Caco-2 (cell line): ENCODE data around the gene SAFB. TPM values are rescaled to one million over a fixed set of nuclear protein-coding genes. Genes with fewer than 3 reads are reported as not detected.

Source experiments
- BruUV-seq: library from RNA; stranded (reverse); fragments of 400-500 nt; replicated peaks from 2 replicates; lab custom pipeline; 2021; lab: Mats Ljungman, UMichigan
- CTCF ChIA-PET: fragments of 300-600 bp; sonication (Branson Sonifier 250); formaldehyde crosslinking; loops from one replicate; lab custom pipeline; 2022; ENCODE audit warnings: antibody characterized with exemption; lab: Charles Lee
- POLR2A ChIA-PET: fragments of 300-600 bp; sonication (Branson Sonifier 250); formaldehyde crosslinking; loops from one replicate; lab custom pipeline; 2022; ENCODE audit warnings: antibody characterized with exemption; lab: Charles Lee
- DNase-seq, 2 experiments: peaks; one replicate each; pipeline versions ENCODE4 v3.0.0 to v3.0.0-alpha.2; 2020 to 2022
- H3K27me3 ChIP-seq: replicated peaks from 2 replicates; pipeline ENCODE4 v1.6.0; 2011; ENCODE audit warnings: low read length; ENCODE audit not compliant: control insufficient read depth, insufficient read depth
- H3K36me3 ChIP-seq: 2 replicates; pipeline ENCODE4 v1.5.1; 2011; ENCODE audit warnings: low read length; ENCODE audit not compliant: control insufficient read depth, insufficient read depth
- H3K4me1 ChIP-seq: fragments of 250-450 bp; sonication (Bioruptor Pico); 2 replicates; pipeline ENCODE4 v1.5.1; 2020; ENCODE audit warnings: mild to moderate bottlenecking
- H3K4me3 ChIP-seq: 2 replicates; pipeline ENCODE4 v1.5.1; 2011; ENCODE audit warnings: low read depth, mild to moderate bottlenecking, control low read depth, low read length
- H3K9me3 ChIP-seq: fragments of 250-450 bp; sonication (Bioruptor Pico); 2 replicates; pipeline ENCODE4 v1.5.1; 2020; ENCODE audit warnings: mild to moderate bottlenecking, moderate library complexity
- H3K27ac Mint-ChIP-seq: one replicate; pipeline ENCODE4 v1.8.0; 2022; ENCODE audit warnings: mixed read lengths; ENCODE audit not compliant: unreplicated experiment
- H3K27me3 Mint-ChIP-seq: one replicate; pipeline ENCODE4 v1.8.0; 2022; ENCODE audit warnings: mixed read lengths; ENCODE audit not compliant: insufficient read depth, unreplicated experiment
- H3K36me3 Mint-ChIP-seq: one replicate; pipeline ENCODE4 v1.8.0; 2022; ENCODE audit warnings: mild to moderate bottlenecking, mixed read lengths; ENCODE audit not compliant: insufficient read depth, unreplicated experiment
- H3K4me1 Mint-ChIP-seq: one replicate; pipeline ENCODE4 v1.8.0; 2022; ENCODE audit warnings: low read depth, mixed read lengths; ENCODE audit not compliant: unreplicated experiment
- H3K4me3 Mint-ChIP-seq: one replicate; pipeline ENCODE4 v1.8.0; 2022; ENCODE audit warnings: mild to moderate bottlenecking, moderate library complexity, mixed read lengths; ENCODE audit not compliant: unreplicated experiment
- H3K9me3 Mint-ChIP-seq: one replicate; pipeline ENCODE4 v1.8.0; 2022; ENCODE audit warnings: mixed read lengths; ENCODE audit not compliant: unreplicated experiment
- intact Hi-C: fragments of 100-400 bp; cut with micrococcal nuclease; formaldehyde crosslinking; loops from one replicate; pipeline ENCODE4 v1.10.0; 2022; ENCODE audit not compliant: unreplicated experiment
- total RNA-seq: library from RNA; stranded (reverse); gene quantifications from 2 replicates; pipeline ENCODE4 v1.2.3, GENCODE V29; 2022
- TF ChIP-seq, protein P1 (sequence below), 2 experiments: fragments of 200-600 bp in 1 of 2; IDR thresholded peaks; 1 replicate in 1 of 2; 2 replicates in 1 of 2; pipeline versions ENCODE4 v1.5.1 to v1.8.0; 2011 to 2022; ENCODE audit warnings: antibody characterized with exemption in 1 of 2, control low read depth in 1 of 2, inconsistent platforms in 1 of 2, low read depth in 1 of 2, low read length in 1 of 2, mild to moderate bottlenecking in 1 of 2, moderate library complexity in 1 of 2; ENCODE audit not compliant: insufficient read depth in 1 of 2, severe bottlenecking in 1 of 2, unreplicated experiment in 1 of 2

The SAFB gene
- total RNA-seq, 1 experiment from 2014 or later = 120 TPM

GRCh38 chr19:5642204-5642603 lies 19.3 kb downstream of the SAFB start:
- Histone ChIP-seq H3K4me1 (no peaks in the 10 kb centered on the region), H3K4me3 (no peak overlapping the region), H3K27me3 (no peaks in the 10 kb centered on the region), H3K36me3 (peaks cover 1% of the 10 kb centered on the region; the same call in 1 of the 2 replicates), H3K9me3 (no peaks in the 10 kb centered on the region)
- no peaks in the 10 kb centered on the region for H3K9me3 Mint-ChIP-seq
- TF ChIP-seq, protein P1, sequence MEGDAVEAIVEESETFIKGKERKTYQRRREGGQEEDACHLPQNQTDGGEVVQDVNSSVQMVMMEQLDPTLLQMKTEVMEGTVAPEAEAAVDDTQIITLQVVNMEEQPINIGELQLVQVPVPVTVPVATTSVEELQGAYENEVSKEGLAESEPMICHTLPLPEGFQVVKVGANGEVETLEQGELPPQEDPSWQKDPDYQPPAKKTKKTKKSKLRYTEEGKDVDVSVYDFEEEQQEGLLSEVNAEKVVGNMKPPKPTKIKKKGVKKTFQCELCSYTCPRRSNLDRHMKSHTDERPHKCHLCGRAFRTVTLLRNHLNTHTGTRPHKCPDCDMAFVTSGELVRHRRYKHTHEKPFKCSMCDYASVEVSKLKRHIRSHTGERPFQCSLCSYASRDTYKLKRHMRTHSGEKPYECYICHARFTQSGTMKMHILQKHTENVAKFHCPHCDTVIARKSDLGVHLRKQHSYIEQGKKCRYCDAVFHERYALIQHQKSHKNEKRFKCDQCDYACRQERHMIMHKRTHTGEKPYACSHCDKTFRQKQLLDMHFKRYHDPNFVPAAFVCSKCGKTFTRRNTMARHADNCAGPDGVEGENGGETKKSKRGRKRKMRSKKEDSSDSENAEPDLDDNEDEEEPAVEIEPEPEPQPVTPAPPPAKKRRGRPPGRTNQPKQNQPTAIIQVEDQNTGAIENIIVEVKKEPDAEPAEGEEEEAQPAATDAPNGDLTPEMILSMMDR (IDR thresholded peaks at IDR 0.05; ENCODE audit: insufficient read depth in 1 of 2, low read depth in 1 of 2, low read length in 1 of 2, severe bottlenecking in 1 of 2, unreplicated experiment in 1 of 2) = no peak
- CTCF ChIA-PET = no interaction called here
- BruUV-seq = no TSS peak
- DNase-seq = no peak
- no peak overlapping the region for H3K4me3 Mint-ChIP-seq
- H3K4me1 Mint-ChIP-seq = no peaks in the 10 kb centered on the region
- H3K27me3 Mint-ChIP-seq = no peaks in the 10 kb centered on the region
- POLR2A ChIA-PET = no interaction called here
- intact Hi-C loops = no loop called here
- H3K36me3 Mint-ChIP-seq = peaks cover 91% of the 10 kb centered on the region
- no peak overlapping the region for H3K27ac Mint-ChIP-seq

GRCh38 chr19:5643060-5643459 lies 20.2 kb downstream of the SAFB start:
- Histone ChIP-seq H3K4me1 (no peaks in the 10 kb centered on the region), H3K36me3 (peaks cover 1% of the 10 kb centered on the region; the same call in 1 of the 2 replicates), H3K9me3 (no peaks in the 10 kb centered on the region), H3K4me3 (no peak overlapping the region), H3K27me3 (no peaks in the 10 kb centered on the region)
- no peak overlapping the region for H3K27ac Mint-ChIP-seq
- no TSS peak for BruUV-seq
- POLR2A ChIA-PET = no interaction called here
- intact Hi-C loops = no loop called here
- H3K36me3 Mint-ChIP-seq = peaks cover 96% of the 10 kb centered on the region
- no peaks in the 10 kb centered on the region for H3K27me3 Mint-ChIP-seq
- CTCF ChIA-PET = no interaction called here
- H3K9me3 Mint-ChIP-seq = no peaks in the 10 kb centered on the region
- no peaks in the 10 kb centered on the region for H3K4me1 Mint-ChIP-seq
- H3K4me3 Mint-ChIP-seq = no peak overlapping the region
- no peak for DNase-seq
- TF ChIP-seq, protein P1 (IDR thresholded peaks at IDR 0.05; ENCODE audit: insufficient read depth in 1 of 2, low read depth in 1 of 2, low read length in 1 of 2, severe bottlenecking in 1 of 2, unreplicated experiment in 1 of 2) = no peak

DNA sequence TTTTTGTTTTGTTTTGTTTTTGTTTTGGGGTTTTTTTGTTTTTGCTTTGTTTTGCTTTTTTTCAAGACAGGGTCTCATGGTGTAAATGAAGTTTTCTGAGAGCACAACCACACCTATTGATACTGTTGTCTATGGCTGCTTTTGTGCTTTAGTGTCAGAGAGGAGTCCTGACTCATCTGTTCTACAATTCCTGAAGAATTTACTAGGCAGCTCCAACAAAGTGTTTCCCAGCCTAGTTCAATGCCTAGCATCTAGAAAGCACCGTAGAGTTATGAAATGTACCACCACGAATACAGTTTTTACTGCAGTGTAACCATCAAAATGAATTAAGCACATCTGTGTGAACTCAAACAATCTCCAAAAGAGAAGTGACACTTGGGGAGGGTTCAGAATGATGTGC lies 21.2 kb downstream of the SAFB start:
- no peaks in the 10 kb centered on the region for H3K27me3 Mint-ChIP-seq
- H3K36me3 ChIP-seq = peaks cover 1% of the 10 kb centered on the region; the same call in 1 of the 2 replicates

More for the DNA sequence above, 21.2 kb downstream of the SAFB start:
- no peak overlapping the region for H3K4me3 Mint-ChIP-seq
- H3K27ac Mint-ChIP-seq = no peak overlapping the region
- H3K36me3 Mint-ChIP-seq = peaks cover 94% of the 10 kb centered on the region
- CTCF ChIA-PET = no interaction called here
- no peak overlapping the region for H3K4me3 ChIP-seq
- TF ChIP-seq, protein P1 (IDR thresholded peaks at IDR 0.05; ENCODE audit: insufficient read depth in 1 of 2, low read depth in 1 of 2, low read length in 1 of 2, severe bottlenecking in 1 of 2, unreplicated experiment in 1 of 2) = no peak
- POLR2A ChIA-PET = no interaction called here
- H3K27me3 ChIP-seq = no peaks in the 10 kb centered on the region
- no peak for DNase-seq
- no peaks in the 10 kb centered on the region for H3K9me3 ChIP-seq
- no TSS peak for BruUV-seq
- no peaks in the 10 kb centered on the region for H3K4me1 ChIP-seq
- no peaks in the 10 kb centered on the region for H3K4me1 Mint-ChIP-seq
- intact Hi-C loops = no loop called here
- H3K9me3 Mint-ChIP-seq = no peaks in the 10 kb centered on the region
